ENCODE measurements around the gene PIH1D1. TPM values are rescaled to one million over a fixed set of nuclear protein-coding genes. Genes with fewer than 3 reads are reported as not detected.
A peak's percentile ranks its signal among the peaks of the same experiment; 100 is the strongest.
"Not testable (repeated sequence)": the region's sequence is repeated elsewhere in the genome, so short reads cannot be mapped to it uniquely, and the experiment has no call there.

The PIH1D1 gene
- total RNA-seq, 3 donors from 2014 or later = 95.0 to 105 (median 105) TPM

- Mint-ChIP-seq H3K36me3 (ENCODE audit: insufficient read depth) (peaks cover 14% of the 10 kb centered on the region), H3K4me1 (ENCODE audit: low read depth) (peaks cover 46% of the 10 kb centered on the region), H3K27me3 (ENCODE audit: low read depth) (no peaks in the 10 kb centered on the region), H3K9me3 (no peaks in the 10 kb centered on the region), H3K4me3 (peak within 1 kb of the TSS; percentile 92)
- ATAC-seq (peak; percentile 89 to 94), DNase-seq (peak; percentile 97)
Measured at GRCh38 chr19:49453013-49453756, 1.6 kb upstream of the PIH1D1 start, which contains the start of gene ALDH16A1. Gene ALDH16A1, plus strand, starts transcription at chr19:49453225. Its CDS starts 107 bp downstream, at chr19:49453332.

- H3K36me3 Mint-ChIP-seq (ENCODE audit: insufficient read depth) = peaks cover 10% of the 10 kb centered on the region
- no peaks in the 10 kb centered on the region for H3K27me3 Mint-ChIP-seq (ENCODE audit: low read depth)
- H3K4me1 Mint-ChIP-seq (ENCODE audit: low read depth) = peaks cover 40% of the 10 kb centered on the region
- ATAC-seq (no peak), DNase-seq (no peak)
- H3K9me3 Mint-ChIP-seq = no peaks in the 10 kb centered on the region
- H3K4me3 Mint-ChIP-seq = peak overlapping the region; percentile 92
Measured at GRCh38 chr19:49450405-49450804, 1.2 kb downstream of the PIH1D1 start.

- Mint-ChIP-seq H3K27me3 (ENCODE audit: low read depth) (no peaks in the 10 kb centered on the region), H3K9me3 (no peaks in the 10 kb centered on the region), H3K36me3 (ENCODE audit: insufficient read depth) (peaks cover 10% of the 10 kb centered on the region), H3K4me1 (ENCODE audit: low read depth) (peaks cover 48% of the 10 kb centered on the region), H3K4me3 (no peak overlapping the region)
- DNase-seq (no peak), ATAC-seq (no peak)
Measured at GRCh38 chr19:49448432-49448786, 3.2 kb downstream of the PIH1D1 start.

- DNase-seq = no peak
- ATAC-seq = no peak
- Mint-ChIP-seq H3K4me3 (no peak overlapping the region), H3K27me3 (ENCODE audit: low read depth) (peaks cover 2% of the 10 kb centered on the region), H3K4me1 (ENCODE audit: low read depth) (peaks cover 45% of the 10 kb centered on the region), H3K36me3 (ENCODE audit: insufficient read depth) (peaks cover 10% of the 10 kb centered on the region), H3K9me3 (no peaks in the 10 kb centered on the region)
Measured at GRCh38 chr19:49447485-49448431, 3.9 kb downstream of the PIH1D1 start.

GRCh38 chr19:49445997-49446396, 5.6 kb downstream of the PIH1D1 start:
- no peaks in the 10 kb centered on the region for H3K9me3 Mint-ChIP-seq
- ATAC-seq = no peak
- H3K4me3 Mint-ChIP-seq = no peak overlapping the region
- peaks cover 15% of the 10 kb centered on the region for H3K27me3 Mint-ChIP-seq (ENCODE audit: low read depth)
- peaks cover 10% of the 10 kb centered on the region for H3K36me3 Mint-ChIP-seq (ENCODE audit: insufficient read depth)
- DNase-seq = no peak
- peaks cover 44% of the 10 kb centered on the region for H3K4me1 Mint-ChIP-seq (ENCODE audit: low read depth)

GRCh38 chr19:49444100-49444700, 7.4 kb downstream of the PIH1D1 start:
- H3K4me1 Mint-ChIP-seq (ENCODE audit: low read depth) = peaks cover 35% of the 10 kb centered on the region
- H3K36me3 Mint-ChIP-seq (ENCODE audit: insufficient read depth); DNase-seq; H3K9me3 Mint-ChIP-seq; ATAC-seq: not testable (repeated sequence)
- H3K27me3 Mint-ChIP-seq (ENCODE audit: low read depth) = peaks cover 32% of the 10 kb centered on the region
- peak overlapping the region; percentile 78 for H3K4me3 Mint-ChIP-seq

GRCh38 chr19:49443366-49444099, 8.1 kb downstream of the PIH1D1 start:
- Mint-ChIP-seq H3K4me3 (peak overlapping the region; percentile 78), H3K27me3 (ENCODE audit: low read depth) (peaks cover 39% of the 10 kb centered on the region), H3K36me3 (ENCODE audit: insufficient read depth) (peaks cover 6% of the 10 kb centered on the region), H3K4me1 (ENCODE audit: low read depth) (peaks cover 30% of the 10 kb centered on the region), H3K9me3 (no peaks in the 10 kb centered on the region)
- DNase-seq (peak; percentile 90), ATAC-seq (peak; percentile 92 to 93)

- Mint-ChIP-seq H3K4me1 (ENCODE audit: low read depth) (peaks cover 25% of the 10 kb centered on the region), H3K36me3 (ENCODE audit: insufficient read depth) (peaks cover 2% of the 10 kb centered on the region), H3K4me3 (peak overlapping the region; percentile 78), H3K27me3 (ENCODE audit: low read depth) (peaks cover 46% of the 10 kb centered on the region), H3K9me3 (no peaks in the 10 kb centered on the region)
- ATAC-seq (peak; percentile 29 to 42), DNase-seq (no peak)
Measured at GRCh38 chr19:49442771-49443365, 8.7 kb downstream of the PIH1D1 start.

- no peak for ATAC-seq
- peak overlapping the region; percentile 78 for H3K4me3 Mint-ChIP-seq
- H3K36me3 Mint-ChIP-seq (ENCODE audit: insufficient read depth) = peaks cover 2% of the 10 kb centered on the region
- no peaks in the 10 kb centered on the region for H3K9me3 Mint-ChIP-seq
- H3K27me3 Mint-ChIP-seq (ENCODE audit: low read depth) = peaks cover 51% of the 10 kb centered on the region
- peaks cover 25% of the 10 kb centered on the region for H3K4me1 Mint-ChIP-seq (ENCODE audit: low read depth)
- DNase-seq = no peak
Measured at GRCh38 chr19:49442354-49442753, 9.3 kb downstream of the PIH1D1 start.

GRCh38 chr19:49441960-49442350, 9.7 kb downstream of the PIH1D1 start:
- no peak for DNase-seq
- Mint-ChIP-seq H3K9me3 (no peaks in the 10 kb centered on the region), H3K4me1 (ENCODE audit: low read depth) (peaks cover 26% of the 10 kb centered on the region), H3K27me3 (ENCODE audit: low read depth) (peaks cover 55% of the 10 kb centered on the region), H3K4me3 (peak overlapping the region; percentile 78), H3K36me3 (ENCODE audit: insufficient read depth) (peaks cover 2% of the 10 kb centered on the region)
- ATAC-seq = no peak

- Mint-ChIP-seq H3K4me1 (ENCODE audit: low read depth) (peaks cover 27% of the 10 kb centered on the region), H3K36me3 (ENCODE audit: insufficient read depth) (peaks cover 2% of the 10 kb centered on the region), H3K27me3 (ENCODE audit: low read depth) (peaks cover 61% of the 10 kb centered on the region), H3K4me3 (peak within 1 kb of the TSS; percentile 78), H3K9me3 (no peaks in the 10 kb centered on the region)
- ATAC-seq (peak in 1 of 2 donors; percentile 14), DNase-seq (no peak)
Measured at GRCh38 chr19:49441210-49441959, 10.2 kb downstream of the PIH1D1 start, which contains the start of gene SLC17A7. Gene SLC17A7, minus strand, starts transcription at chr19:49441527. Its CDS starts 148 bp downstream, at chr19:49441379.

GRCh38 chr19:49440439-49441209, 11.0 kb downstream of the PIH1D1 start:
- DNase-seq = no peak
- no peak for ATAC-seq
- H3K27me3 Mint-ChIP-seq (ENCODE audit: low read depth) = peaks cover 68% of the 10 kb centered on the region
- H3K9me3 Mint-ChIP-seq = no peaks in the 10 kb centered on the region
- no peak overlapping the region for H3K4me3 Mint-ChIP-seq
- no peaks in the 10 kb centered on the region for H3K36me3 Mint-ChIP-seq (ENCODE audit: insufficient read depth)
- peaks cover 32% of the 10 kb centered on the region for H3K4me1 Mint-ChIP-seq (ENCODE audit: low read depth)
